ENCODE measurements around the gene PLEKHN1.

GRCh38 chr1:984476-984814, 18.2 kb downstream of the PLEKHN1 start:
- no peak for TF ChIP-seq EZH2 (IDR thresholded peaks at IDR 0.05; ENCODE audit: insufficient read depth, poor library complexity, severe bottlenecking)
- TF ChIP-seq EZH2phosphoT487 (IDR thresholded peaks at IDR 0.05; ENCODE audit: insufficient read depth, low read depth), result no peak
